ENCODE data around the gene CRISPLD2.
"Not testable (repeated sequence)": the region's sequence is repeated elsewhere in the genome, so short reads cannot be mapped to it uniquely, and the experiment has no call there.

The CRISPLD2 gene

DNA sequence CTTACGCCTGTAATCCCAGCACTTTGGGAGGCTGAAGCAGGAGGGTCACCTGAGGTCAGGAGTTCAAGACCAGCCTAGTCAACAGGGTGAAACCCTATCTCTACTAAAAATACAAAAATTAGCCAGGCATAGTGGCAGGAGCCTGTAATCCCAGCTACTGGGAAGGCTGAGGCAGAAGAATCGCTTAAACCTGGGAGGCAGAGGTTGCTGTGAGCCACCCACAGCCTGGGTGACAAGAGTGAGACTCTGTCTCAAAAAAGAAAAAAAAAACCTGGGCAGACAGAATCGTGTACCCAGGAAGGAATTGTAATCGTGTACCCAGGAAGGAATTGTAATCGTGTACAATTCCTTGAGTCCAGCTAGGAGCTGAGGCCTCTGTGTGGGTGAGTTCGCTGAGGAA, 118.8 kb downstream of the CRISPLD2 start:
- H3K4me1 Mint-ChIP-seq (ENCODE audit: low read depth); H3K36me3 Mint-ChIP-seq (ENCODE audit: low read depth); H3K27ac Mint-ChIP-seq; intact Hi-C loops (cut with micrococcal nuclease); H3K9me3 Mint-ChIP-seq; H3K4me3 Mint-ChIP-seq: not testable (repeated sequence)
- H3K27me3 Mint-ChIP-seq, result peaks cover 32% of the 10 kb centered on the region

DNA sequence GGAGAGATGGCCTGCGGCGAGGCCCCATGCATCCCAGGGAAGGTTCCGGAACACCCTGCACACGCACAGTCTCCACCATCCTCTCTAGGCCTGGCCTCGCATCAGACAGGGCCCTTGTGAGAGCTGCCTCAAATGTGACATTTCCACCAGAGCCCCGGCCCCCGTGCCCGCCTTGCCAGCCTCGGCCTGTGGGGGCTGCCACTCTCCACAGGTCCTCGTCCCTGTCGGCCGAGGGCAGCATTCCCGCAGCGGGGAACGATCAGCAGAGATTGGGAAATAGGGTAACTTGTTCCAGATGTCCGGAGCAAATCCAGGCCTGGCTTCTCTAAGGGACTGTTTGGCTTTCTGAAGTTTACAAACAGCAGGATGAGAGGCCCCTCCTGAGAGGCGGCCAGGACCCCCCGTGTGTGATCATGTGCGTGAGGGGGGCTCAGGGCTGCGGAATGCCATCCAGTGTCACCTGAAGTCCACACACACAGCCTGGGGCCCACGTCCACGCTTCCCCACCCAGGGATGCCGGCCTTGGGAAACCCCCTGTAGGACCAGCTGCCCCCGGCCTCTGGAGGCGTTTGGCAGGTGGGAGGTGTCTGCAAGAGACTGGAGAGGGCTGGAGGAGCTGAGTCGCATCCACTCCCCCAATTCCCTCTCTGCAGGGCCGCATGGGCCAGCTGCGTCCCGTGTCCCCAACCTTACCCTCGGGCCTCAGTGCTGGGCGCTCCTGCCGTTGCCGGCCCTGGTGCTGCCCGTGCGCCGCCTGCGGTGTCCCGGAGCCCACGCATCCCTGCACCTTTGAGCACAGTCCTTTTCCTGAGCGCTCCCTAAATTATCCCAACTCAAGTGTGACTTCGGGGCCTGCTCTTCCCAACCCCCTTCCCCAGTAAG, 121.1 kb downstream of the CRISPLD2 start:
- Mint-ChIP-seq H3K9me3 (no peaks in the 10 kb centered on the region), H3K27me3 (peaks cover 28% of the 10 kb centered on the region), H3K4me3 (no peak overlapping the region), H3K4me1 (ENCODE audit: low read depth) (peaks cover 6% of the 10 kb centered on the region), H3K27ac (no peak overlapping the region), H3K36me3 (ENCODE audit: low read depth) (no peaks in the 10 kb centered on the region)
- intact Hi-C loops (cut with micrococcal nuclease), result no loop called here

DNA sequence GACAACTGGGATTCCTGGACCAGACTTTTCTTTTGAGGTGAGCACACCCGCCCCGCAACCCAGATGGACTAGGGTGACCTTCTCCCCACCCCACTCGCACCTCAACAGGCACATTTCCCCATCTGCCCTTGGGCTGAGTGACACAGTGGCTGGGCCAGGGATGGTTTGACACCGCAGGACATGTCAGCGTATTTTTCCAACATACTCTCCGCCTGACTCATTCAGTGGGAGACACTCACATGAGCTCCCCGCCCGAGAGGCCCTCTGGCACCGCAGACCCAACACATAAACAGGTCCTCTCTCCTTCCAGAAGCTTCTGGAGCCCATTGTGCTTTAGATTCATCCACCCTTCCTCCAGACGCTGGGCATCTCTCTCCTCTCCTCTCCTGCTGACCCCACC, 122.1 kb downstream of the CRISPLD2 start:
- Mint-ChIP-seq H3K27me3 (peaks cover 28% of the 10 kb centered on the region), H3K27ac (no peak overlapping the region), H3K9me3 (no peaks in the 10 kb centered on the region), H3K4me3 (no peak overlapping the region), H3K4me1 (ENCODE audit: low read depth) (peaks cover 11% of the 10 kb centered on the region), H3K36me3 (ENCODE audit: low read depth) (no peaks in the 10 kb centered on the region)
- intact Hi-C loops (cut with micrococcal nuclease), result no loop called here

DNA sequence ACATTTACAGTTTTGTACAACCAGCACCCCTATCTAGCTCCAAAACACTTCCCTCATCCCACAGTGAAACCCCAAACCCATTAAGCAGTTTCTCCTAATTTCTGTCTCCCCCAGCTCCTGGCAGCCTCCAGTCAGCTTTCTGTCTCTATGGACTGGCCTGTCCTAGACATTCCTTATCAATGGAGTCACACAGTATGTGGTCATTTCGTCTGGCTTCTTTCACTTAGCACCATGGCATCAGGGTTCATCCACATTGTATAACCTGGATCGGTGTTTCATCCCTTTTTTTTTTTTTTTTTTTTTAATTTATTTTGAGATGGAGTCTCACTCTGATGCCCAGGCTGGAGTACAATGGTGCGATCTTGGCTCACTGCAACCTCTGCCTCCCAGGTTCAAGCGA, 123.0 kb downstream of the CRISPLD2 start:
- no peaks in the 10 kb centered on the region for H3K36me3 Mint-ChIP-seq (ENCODE audit: low read depth)
- H3K4me1 Mint-ChIP-seq (ENCODE audit: low read depth), result peaks cover 13% of the 10 kb centered on the region
- intact Hi-C loops (cut with micrococcal nuclease), result no loop called here
- no peak overlapping the region for H3K4me3 Mint-ChIP-seq
- H3K9me3 Mint-ChIP-seq, result no peaks in the 10 kb centered on the region
- H3K27me3 Mint-ChIP-seq, result peaks cover 27% of the 10 kb centered on the region
- H3K27ac Mint-ChIP-seq, result no peak overlapping the region

DNA sequence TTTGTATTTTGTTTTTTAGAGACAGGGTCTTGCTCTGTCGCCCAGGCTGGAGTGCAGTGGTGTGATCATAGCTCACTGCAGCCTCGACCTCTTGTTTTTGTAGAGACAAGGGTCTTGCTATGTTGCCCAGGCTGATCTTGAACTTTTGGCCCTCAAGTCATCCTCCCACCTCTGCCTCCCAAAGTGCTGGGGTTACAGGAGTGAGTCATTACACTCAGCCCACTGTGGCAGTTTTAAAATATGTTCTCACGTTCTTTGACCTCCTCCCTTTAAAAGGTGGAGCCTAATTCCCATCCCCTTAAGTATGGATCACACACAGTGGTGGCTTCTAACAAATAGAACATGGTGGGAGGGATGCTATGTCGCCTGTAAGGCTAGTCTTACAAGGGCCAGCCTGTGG, 123.8 kb downstream of the CRISPLD2 start:
- Mint-ChIP-seq H3K27ac (no peak overlapping the region), H3K9me3 (no peaks in the 10 kb centered on the region), H3K4me1 (ENCODE audit: low read depth) (peaks cover 15% of the 10 kb centered on the region), H3K4me3 (no peak overlapping the region), H3K36me3 (ENCODE audit: low read depth) (no peaks in the 10 kb centered on the region), H3K27me3 (peaks cover 22% of the 10 kb centered on the region)
- intact Hi-C loops (cut with micrococcal nuclease), result no loop called here

DNA sequence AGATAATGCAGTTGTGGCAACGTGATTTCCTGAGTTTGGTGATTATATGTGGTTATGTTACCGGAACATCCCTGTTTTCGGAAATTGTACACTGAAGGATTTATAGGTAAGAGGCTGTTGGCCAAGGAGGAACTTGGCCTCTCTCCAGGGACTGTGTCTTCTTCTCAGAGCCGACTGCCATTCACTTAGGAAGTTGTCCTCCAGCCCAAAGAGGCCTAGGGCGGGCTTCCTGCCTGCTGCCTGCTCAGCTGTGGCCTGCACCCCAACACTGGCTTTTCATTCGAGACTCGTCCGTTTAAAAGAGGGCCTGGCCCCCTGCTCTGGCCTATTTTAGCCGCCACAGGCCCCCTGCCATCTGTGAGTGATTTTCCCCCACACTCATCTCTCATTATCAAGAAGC, 127.2 kb downstream of the CRISPLD2 start:
- Mint-ChIP-seq H3K27me3 (peaks cover 8% of the 10 kb centered on the region), H3K27ac (no peak overlapping the region)

DNA sequence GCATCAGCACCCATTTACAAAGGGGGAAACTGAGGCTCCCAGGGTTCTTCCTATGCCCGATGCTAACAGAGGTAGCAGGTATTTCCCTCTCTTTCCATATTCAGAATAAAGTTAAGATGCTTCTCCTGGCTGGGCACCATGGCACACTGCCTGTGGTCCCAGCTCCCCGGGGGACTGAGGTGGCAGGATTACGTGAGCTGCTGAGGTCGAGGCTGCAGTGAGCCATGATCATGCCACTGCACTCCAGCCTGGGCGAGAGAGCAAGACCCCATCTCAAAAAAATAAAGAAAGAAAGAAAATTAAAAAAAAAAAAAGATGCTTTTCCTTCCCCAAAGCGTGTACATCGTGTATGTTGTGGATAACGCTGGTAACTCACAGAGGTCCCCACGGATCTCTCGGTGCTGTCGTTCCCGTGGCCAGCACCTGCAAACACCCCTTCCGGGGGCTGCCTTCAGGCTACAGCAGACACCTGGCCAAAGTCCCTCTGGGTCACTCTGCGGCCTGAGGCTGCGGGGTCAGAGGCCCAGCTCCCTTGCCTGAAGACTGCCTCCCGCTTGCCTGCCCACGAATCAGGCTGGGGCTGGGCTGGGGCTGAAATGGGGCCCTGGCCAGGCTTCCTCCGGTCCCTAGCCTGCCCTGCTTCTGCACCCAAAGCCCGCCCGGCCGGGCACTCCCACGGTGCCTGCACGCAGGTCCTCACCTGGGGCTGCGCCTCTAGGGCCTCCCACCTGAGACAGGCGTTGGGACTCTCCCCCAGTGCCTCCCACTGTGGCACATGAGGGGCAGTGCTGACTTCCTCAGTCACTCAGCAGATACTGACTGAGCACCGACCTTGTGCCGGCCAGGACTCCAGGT, 128.4 kb downstream of the CRISPLD2 start:
- peaks cover 3% of the 10 kb centered on the region for H3K27me3 Mint-ChIP-seq
- intact Hi-C loops (cut with micrococcal nuclease), result no loop called here
- peaks cover 25% of the 10 kb centered on the region for H3K4me1 Mint-ChIP-seq (ENCODE audit: low read depth)
- H3K9me3 Mint-ChIP-seq, result no peaks in the 10 kb centered on the region
- H3K36me3 Mint-ChIP-seq (ENCODE audit: low read depth), result no peaks in the 10 kb centered on the region
- H3K4me3 Mint-ChIP-seq, result no peak overlapping the region
- H3K27ac Mint-ChIP-seq, result no peak overlapping the region

More for the DNA sequence above, 127.2 kb downstream of the CRISPLD2 start:
- Mint-ChIP-seq H3K9me3 (no peaks in the 10 kb centered on the region), H3K4me1 (ENCODE audit: low read depth) (peaks cover 15% of the 10 kb centered on the region), H3K4me3 (no peak overlapping the region), H3K36me3 (ENCODE audit: low read depth) (no peaks in the 10 kb centered on the region)
- intact Hi-C loops (cut with micrococcal nuclease), result no loop called here

DNA sequence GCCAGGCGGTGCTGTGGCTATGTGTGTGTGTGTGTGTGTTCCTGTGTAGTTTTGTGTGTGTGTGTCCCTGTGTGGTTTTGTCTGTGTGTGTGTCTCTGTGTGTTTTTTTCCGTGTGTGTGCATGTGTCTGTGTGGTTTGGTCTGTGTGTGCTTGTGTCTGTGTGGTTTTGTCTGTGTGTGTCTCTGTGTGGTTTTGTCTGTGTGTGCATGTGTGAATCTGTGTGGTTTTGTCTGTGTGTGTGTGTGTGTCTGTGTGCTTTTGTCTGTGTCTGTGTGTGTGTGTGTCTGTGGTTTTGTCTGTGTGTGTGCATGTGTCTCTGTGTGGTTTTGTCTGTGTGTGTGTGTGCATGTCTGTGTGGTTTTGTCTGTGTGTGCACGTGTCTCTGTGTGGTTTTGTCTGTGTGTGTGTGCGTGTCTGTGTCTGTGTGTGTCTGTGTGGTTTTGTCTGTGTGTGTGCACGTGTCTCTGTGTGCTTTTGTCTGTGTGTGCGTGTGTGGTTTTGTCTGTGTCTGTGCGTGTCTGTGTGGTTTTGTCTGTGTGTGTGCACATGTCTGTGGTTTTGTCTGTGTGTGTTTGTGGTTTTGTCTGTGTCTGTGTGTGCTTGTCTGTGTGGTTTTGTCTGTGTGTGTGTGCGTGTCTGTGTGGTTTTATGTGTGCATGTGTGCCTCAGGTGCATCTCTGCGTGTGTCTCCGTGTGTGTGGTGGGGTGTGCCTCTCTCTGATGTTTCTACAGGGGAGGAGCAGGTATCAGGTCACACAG, 129.2 kb downstream of the CRISPLD2 start:
- Mint-ChIP-seq H3K27ac (no peak overlapping the region), H3K9me3 (no peaks in the 10 kb centered on the region), H3K36me3 (ENCODE audit: low read depth) (no peaks in the 10 kb centered on the region), H3K27me3 (peaks cover 5% of the 10 kb centered on the region), H3K4me3 (no peak overlapping the region), H3K4me1 (ENCODE audit: low read depth) (peaks cover 29% of the 10 kb centered on the region)
- intact Hi-C loops (cut with micrococcal nuclease), result no loop called here

DNA sequence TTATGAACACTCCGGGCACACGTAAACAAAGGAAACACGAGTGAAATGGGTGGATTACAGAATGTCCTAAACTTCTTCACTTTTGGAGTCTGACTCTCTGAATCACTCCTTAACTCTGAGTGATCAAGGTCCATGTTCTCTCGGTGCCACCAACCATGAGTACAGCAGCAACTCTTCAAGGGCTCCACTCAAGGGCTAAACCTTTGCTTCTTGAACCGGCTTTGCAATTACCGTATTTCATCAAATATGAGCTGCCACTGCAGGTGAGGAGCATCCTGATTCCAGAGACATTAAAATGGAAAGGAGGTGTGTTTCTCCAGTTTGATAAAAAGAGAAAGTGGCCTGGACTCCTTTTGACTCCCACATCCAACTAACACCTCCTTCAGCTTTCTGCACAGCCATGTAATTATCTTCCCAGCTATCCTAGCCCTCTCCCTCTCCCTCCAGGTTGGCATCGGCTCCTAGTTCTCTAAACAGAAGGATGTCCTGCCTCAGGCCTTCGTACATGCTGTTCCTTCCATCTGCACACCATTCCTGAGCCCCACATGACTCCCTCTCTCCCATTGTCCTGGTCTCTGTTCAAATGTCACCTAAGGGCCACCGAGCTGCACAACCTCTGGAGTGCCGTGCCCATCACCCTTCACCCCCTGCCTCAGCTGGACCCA, 130.1 kb downstream of the CRISPLD2 start:
- Mint-ChIP-seq H3K4me1 (ENCODE audit: low read depth) (peaks cover 29% of the 10 kb centered on the region), H3K27me3 (peaks cover 5% of the 10 kb centered on the region), H3K4me3 (no peak overlapping the region), H3K9me3 (no peaks in the 10 kb centered on the region), H3K27ac (no peak overlapping the region), H3K36me3 (ENCODE audit: low read depth) (no peaks in the 10 kb centered on the region)
- intact Hi-C loops (cut with micrococcal nuclease), result no loop called here

DNA sequence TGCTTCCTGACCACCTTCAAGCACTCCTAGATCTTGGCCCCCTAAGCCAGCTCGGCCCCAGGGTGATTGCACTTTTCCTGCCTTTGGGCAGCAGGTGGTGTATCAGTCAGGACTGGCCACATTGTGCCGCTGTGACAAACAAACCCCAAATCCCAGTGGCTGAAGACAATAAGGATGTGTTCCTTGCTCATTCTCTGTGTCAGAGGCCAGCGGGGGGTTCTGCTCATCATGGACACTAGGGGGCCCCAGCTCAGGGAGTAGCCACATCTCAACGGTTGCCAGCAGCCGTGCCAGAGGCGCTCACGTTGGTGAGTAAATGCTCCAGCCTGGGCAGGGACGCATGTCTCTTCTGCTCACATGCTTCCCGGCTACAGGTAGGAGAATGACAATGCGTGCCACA, 131.1 kb downstream of the CRISPLD2 start:
- H3K27ac Mint-ChIP-seq, result no peak overlapping the region
- no peak overlapping the region for H3K4me3 Mint-ChIP-seq
- peaks cover 5% of the 10 kb centered on the region for H3K27me3 Mint-ChIP-seq
- H3K9me3 Mint-ChIP-seq, result no peaks in the 10 kb centered on the region
- peaks cover 29% of the 10 kb centered on the region for H3K4me1 Mint-ChIP-seq (ENCODE audit: low read depth)
- H3K36me3 Mint-ChIP-seq (ENCODE audit: low read depth), result no peaks in the 10 kb centered on the region
- intact Hi-C loops (cut with micrococcal nuclease), result no loop called here

DNA sequence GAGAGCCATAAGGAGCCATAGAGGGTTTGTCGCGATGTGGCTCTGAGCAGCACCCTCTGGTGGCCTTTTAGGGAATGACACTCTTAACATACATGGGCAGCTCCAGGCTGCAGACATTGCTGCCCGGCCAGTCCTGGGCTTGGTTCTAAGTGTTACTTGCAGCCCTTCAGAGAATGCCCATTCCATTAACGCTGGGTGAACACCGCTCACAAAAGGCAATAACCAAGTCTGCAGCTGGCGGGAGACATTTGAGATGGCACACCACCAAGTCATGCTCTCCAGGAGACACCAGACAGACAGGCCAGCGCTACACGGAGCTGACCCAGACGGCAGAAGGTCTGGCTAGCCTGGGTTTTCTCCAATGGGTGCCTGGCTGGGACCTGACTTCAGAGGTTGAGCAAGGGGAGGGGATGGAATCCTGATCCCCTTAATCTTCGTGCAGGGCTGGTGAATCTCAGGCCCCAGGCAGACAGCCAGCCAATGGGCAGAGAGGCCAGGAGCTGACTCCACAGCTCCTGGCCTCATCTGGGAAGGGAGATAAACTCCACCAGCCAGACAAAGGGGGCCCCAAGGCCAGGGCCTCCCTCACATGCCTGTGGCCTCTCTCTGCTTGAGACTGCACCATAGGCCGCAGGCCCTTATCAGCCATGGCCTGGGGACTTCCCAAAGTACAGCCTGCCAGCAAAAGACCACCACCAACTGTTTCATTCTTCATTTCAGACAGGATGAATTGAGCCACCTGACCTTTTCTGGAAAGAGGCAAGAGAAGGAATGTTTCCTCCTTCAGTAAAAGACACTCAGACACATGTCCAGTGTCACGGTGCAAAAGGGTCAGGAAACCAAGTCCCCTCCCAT, 132.8 kb downstream of the CRISPLD2 start:
- Mint-ChIP-seq H3K4me3 (no peak overlapping the region), H3K27me3 (peaks cover 9% of the 10 kb centered on the region), H3K27ac (no peak overlapping the region), H3K4me1 (ENCODE audit: low read depth) (peaks cover 19% of the 10 kb centered on the region), H3K36me3 (ENCODE audit: low read depth) (no peaks in the 10 kb centered on the region), H3K9me3 (no peaks in the 10 kb centered on the region)
- intact Hi-C loops (cut with micrococcal nuclease), result loop anchor here (1.0 kb wide), 2 partner anchors 27 to 198 kb away; no protein-coding TSS in a partner anchor

DNA sequence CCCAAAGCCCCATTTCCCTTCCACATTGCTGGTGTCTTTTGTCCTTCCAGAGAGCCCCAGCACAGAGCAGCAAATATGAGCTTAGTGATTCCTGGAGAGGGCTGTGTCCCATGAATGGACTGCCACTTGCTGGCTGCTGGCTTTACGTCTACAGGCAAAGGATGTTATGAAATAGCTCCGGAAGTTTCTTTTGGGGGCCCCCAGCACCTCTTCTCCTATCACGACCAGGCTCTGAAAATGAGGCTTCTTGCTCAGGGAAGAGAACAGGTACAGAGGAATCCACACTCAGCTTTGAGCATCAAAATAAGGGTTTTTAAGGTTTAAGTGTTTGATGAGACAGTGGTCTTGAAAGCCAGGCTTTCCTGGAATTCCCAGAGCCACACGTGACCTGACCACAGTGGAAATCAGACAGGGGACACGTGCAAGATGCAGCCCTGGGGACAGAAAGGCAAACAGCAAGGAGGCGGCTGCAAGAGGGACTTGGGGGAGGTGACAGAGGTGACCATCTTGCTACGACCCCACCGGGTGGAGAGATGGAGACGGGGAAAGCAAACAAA, 133.5 kb downstream of the CRISPLD2 start:
- no peak overlapping the region for H3K27ac Mint-ChIP-seq
- peaks cover 14% of the 10 kb centered on the region for H3K4me1 Mint-ChIP-seq (ENCODE audit: low read depth)
- no peaks in the 10 kb centered on the region for H3K9me3 Mint-ChIP-seq
- intact Hi-C loops (cut with micrococcal nuclease), result no loop called here
- H3K27me3 Mint-ChIP-seq, result peaks cover 9% of the 10 kb centered on the region
- no peak overlapping the region for H3K4me3 Mint-ChIP-seq
- no peaks in the 10 kb centered on the region for H3K36me3 Mint-ChIP-seq (ENCODE audit: low read depth)

Measured in dendritic cell treated with granulocyte-macrophage colony-stimulating factor and Interleukin-4, amounts not matched to agents 40 ng/mL and 50 ng/mL, for 4 days (primary cell).